BLaER1 treated with 17β-estradiol and CSF1 and Interleukin-3, amounts not matched to agents 10 nM and 100 nM (cell line): ENCODE measurements around the gene CLIC2.

Source experiments
- H3K27ac ChIP-seq, 11 experiments: shearing (Covaris generic); formaldehyde crosslinking; 2 replicates each; pipeline ENCODE4 v1.8.1; 2022
- H3K27me3 ChIP-seq, 11 experiments: shearing (Covaris generic); formaldehyde crosslinking; 2 replicates each; pipeline ENCODE4 v1.8.1; 2022
- H3K36me3 ChIP-seq, 11 experiments: shearing (Covaris generic); formaldehyde crosslinking; 2 replicates each; pipeline ENCODE4 v1.8.1; 2022
- H3K4me1 ChIP-seq, 10 experiments: shearing (Covaris generic); formaldehyde crosslinking; 2 replicates each; pipeline ENCODE4 v1.8.1; 2022
- H3K4me2 ChIP-seq, 11 experiments: shearing (Covaris generic); formaldehyde crosslinking; 2 replicates each; pipeline ENCODE4 v1.8.1; 2022
- H3K4me3 ChIP-seq, 10 experiments: shearing (Covaris generic); formaldehyde crosslinking; 2 replicates each; pipeline ENCODE4 v1.8.1; 2022
- H3K9ac ChIP-seq, 11 experiments: shearing (Covaris generic); formaldehyde crosslinking; 2 replicates each; pipeline ENCODE4 v1.8.1; 2022
- H3K9me3 ChIP-seq, 11 experiments: shearing (Covaris generic); formaldehyde crosslinking; replicated peaks in 1 of 11; 2 replicates each; pipeline ENCODE4 v1.8.1; 2022
- H4K20me1 ChIP-seq, 11 experiments: shearing (Covaris generic); formaldehyde crosslinking; 2 replicates each; pipeline ENCODE4 v1.8.1; 2022
- Cebpa-rat ChIP-seq, 11 experiments: shearing (Covaris generic); IDR thresholded peaks; 2 replicates each; pipeline ENCODE4 v1.8.1; 2022

Gene CLIC2

DNA sequence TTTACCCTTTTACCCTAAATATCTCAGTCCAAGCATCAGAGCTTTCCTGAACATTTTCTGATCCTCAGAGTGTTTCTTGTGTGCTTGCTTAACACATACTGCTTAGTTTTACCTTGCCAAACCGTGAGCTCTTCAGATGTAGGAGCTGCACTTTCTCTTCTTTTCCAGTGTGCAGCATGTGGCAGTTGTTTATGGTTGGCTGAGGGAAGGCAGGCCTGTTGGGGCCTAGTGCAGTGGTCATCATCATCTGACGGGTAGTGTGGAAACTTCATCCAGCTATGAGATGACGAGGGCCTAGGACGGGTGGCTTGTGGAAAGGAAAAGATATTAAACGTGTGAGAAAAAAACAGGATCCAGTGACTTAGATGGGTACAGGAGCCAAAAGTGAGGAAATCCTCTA, 96.7 kb downstream of the CLIC2 start:
- TF ChIP-seq Cebpa-rat (IDR thresholded peaks at IDR 0.05): no peak
- no peak overlapping the region for H3K4me2 ChIP-seq
- no peaks in the 10 kb centered on the region for H3K9me3 ChIP-seq
- H3K27ac ChIP-seq: no peak overlapping the region
- peaks cover 0 to 10% (median 3%) of the 10 kb centered on the region in 10 experiments; a peak in 6 of 20 replicates for H3K4me1 ChIP-seq
- no peak overlapping the region for H3K9ac ChIP-seq
- peaks cover 4 to 65% (median 31%) of the 10 kb centered on the region in 11 experiments; a peak in 14 of 22 replicates for H3K27me3 ChIP-seq
- no peak overlapping the region for H3K4me3 ChIP-seq
- peaks cover 37 to 62% (median 53%) of the 10 kb centered on the region in 11 experiments for H3K36me3 ChIP-seq
- peaks cover 0 to 18% (median 0%) of the 10 kb centered on the region in 11 experiments; a peak in 3 of 22 replicates for H4K20me1 ChIP-seq

DNA sequence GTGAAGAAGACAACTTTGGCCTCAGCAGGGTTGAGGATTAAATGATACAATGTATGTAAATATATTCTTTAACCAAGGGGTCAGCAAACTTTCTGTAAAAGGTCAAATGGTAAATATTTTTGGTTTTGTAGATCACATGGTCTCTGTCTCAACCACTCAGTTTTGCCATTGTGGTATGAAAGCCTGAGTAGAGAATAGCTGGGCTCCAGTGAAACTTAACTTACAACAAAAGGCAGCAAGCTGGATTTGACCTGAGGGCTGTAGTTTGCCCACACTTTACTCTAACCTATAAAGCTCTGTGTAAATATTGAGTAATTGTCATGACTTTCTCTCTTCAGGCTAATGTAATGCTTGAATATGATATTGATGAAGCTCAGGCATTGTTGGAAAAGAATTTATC, 98.5 kb downstream of the CLIC2 start:
- H3K27ac ChIP-seq: no peak overlapping the region
- no peak overlapping the region for H3K4me3 ChIP-seq
- H3K4me1 ChIP-seq: peaks cover 0 to 5% (median 0%) of the 10 kb centered on the region in 10 experiments; a peak in 3 of 20 replicates
- no peak for TF ChIP-seq Cebpa-rat (IDR thresholded peaks at IDR 0.05)
- H3K27me3 ChIP-seq: peaks cover 4 to 67% (median 33%) of the 10 kb centered on the region in 11 experiments; a peak in 15 of 22 replicates
- H3K9me3 ChIP-seq: no peaks in the 10 kb centered on the region
- no peak overlapping the region for H3K9ac ChIP-seq
- H3K36me3 ChIP-seq: peaks cover 45 to 74% (median 63%) of the 10 kb centered on the region in 11 experiments
- peaks cover 0 to 27% (median 8%) of the 10 kb centered on the region in 11 experiments; a peak in 10 of 22 replicates for H4K20me1 ChIP-seq
- H3K4me2 ChIP-seq: no peak overlapping the region

DNA sequence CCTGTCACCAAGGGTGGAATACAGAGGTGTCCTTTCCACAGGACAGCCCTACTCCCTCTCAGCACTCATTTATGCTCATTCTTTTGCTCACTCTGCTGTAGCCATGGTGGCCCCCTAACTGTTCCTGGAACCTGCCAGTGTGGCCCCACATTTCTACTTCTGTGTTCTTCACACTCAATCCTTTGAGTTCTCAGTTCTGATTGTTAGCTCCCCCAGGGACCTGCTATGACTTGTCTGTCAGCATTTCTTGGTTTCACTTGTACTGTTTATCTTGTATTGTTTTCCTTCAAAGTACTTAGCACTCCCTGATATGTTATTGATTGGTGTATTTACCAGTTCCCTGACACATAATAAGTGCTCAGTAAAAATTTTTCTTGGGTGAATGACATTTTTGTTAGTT, 103.3 kb downstream of the CLIC2 start:
- Histone ChIP-seq H3K4me1 (peaks cover 0 to 8% (median 0%) of the 10 kb centered on the region in 10 experiments; a peak in 3 of 20 replicates), H3K36me3 (peaks cover 33 to 81% (median 64%) of the 10 kb centered on the region in 11 experiments)
- TF ChIP-seq Cebpa-rat (IDR thresholded peaks at IDR 0.05): no peak

More for the DNA sequence above, 103.3 kb downstream of the CLIC2 start:
- H3K27me3 ChIP-seq: peaks cover 0 to 69% (median 56%) of the 10 kb centered on the region in 11 experiments; a peak in 20 of 22 replicates
- H3K9ac ChIP-seq: no peak overlapping the region
- H4K20me1 ChIP-seq: peaks cover 0 to 46% (median 16%) of the 10 kb centered on the region in 11 experiments; a peak in 12 of 22 replicates
- H3K4me3 ChIP-seq: no peak overlapping the region
- H3K9me3 ChIP-seq: no peaks in the 10 kb centered on the region
- H3K27ac ChIP-seq: no peak overlapping the region
- H3K4me2 ChIP-seq: 0 out of 22 replicates have a peak overlapping the region, but pooled peaks of 2 of the 11 experiments have one; percentile 8 to 14
